ENCODE measurements around the gene INPP5A.

DNA sequence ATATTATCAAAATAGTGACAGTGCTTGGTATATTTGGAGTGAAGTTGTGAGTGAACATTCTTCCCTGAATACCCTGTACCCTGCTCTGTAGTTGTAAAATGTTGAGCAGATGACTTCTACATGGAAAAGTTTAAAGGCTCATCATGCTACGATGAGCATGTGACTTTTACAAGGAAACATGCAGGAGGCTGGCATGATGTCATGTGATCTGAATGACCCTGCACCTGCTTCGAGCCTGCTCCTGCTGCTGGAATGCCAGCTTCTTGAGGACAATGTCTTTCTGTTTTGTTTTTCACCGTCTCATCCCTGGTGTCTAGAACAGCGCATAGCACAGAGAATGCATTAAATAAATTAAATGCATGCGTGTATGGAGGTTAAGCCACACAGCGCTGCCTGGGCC lies 5.4 kb upstream of the INPP5A start:
- TF ChIP-seq, protein P1, sequence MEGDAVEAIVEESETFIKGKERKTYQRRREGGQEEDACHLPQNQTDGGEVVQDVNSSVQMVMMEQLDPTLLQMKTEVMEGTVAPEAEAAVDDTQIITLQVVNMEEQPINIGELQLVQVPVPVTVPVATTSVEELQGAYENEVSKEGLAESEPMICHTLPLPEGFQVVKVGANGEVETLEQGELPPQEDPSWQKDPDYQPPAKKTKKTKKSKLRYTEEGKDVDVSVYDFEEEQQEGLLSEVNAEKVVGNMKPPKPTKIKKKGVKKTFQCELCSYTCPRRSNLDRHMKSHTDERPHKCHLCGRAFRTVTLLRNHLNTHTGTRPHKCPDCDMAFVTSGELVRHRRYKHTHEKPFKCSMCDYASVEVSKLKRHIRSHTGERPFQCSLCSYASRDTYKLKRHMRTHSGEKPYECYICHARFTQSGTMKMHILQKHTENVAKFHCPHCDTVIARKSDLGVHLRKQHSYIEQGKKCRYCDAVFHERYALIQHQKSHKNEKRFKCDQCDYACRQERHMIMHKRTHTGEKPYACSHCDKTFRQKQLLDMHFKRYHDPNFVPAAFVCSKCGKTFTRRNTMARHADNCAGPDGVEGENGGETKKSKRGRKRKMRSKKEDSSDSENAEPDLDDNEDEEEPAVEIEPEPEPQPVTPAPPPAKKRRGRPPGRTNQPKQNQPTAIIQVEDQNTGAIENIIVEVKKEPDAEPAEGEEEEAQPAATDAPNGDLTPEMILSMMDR (IDR thresholded peaks at IDR 0.05; ENCODE audit: insufficient read depth, low read length) = no peak
- TF ChIP-seq, protein P2, sequence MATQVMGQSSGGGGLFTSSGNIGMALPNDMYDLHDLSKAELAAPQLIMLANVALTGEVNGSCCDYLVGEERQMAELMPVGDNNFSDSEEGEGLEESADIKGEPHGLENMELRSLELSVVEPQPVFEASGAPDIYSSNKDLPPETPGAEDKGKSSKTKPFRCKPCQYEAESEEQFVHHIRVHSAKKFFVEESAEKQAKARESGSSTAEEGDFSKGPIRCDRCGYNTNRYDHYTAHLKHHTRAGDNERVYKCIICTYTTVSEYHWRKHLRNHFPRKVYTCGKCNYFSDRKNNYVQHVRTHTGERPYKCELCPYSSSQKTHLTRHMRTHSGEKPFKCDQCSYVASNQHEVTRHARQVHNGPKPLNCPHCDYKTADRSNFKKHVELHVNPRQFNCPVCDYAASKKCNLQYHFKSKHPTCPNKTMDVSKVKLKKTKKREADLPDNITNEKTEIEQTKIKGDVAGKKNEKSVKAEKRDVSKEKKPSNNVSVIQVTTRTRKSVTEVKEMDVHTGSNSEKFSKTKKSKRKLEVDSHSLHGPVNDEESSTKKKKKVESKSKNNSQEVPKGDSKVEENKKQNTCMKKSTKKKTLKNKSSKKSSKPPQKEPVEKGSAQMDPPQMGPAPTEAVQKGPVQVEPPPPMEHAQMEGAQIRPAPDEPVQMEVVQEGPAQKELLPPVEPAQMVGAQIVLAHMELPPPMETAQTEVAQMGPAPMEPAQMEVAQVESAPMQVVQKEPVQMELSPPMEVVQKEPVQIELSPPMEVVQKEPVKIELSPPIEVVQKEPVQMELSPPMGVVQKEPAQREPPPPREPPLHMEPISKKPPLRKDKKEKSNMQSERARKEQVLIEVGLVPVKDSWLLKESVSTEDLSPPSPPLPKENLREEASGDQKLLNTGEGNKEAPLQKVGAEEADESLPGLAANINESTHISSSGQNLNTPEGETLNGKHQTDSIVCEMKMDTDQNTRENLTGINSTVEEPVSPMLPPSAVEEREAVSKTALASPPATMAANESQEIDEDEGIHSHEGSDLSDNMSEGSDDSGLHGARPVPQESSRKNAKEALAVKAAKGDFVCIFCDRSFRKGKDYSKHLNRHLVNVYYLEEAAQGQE (IDR thresholded peaks at IDR 0.05; ENCODE audit: insufficient replicate concordance, low read depth) = no peak
- TF ChIP-seq POLR2AphosphoS5 (IDR thresholded peaks at IDR 0.05; ENCODE audit: low read depth) (no peak), GABPA (IDR thresholded peaks at IDR 0.05; ENCODE audit: low read depth) (no peak), SPI1 (IDR thresholded peaks at IDR 0.05; ENCODE audit: borderline replicate concordance, low read depth) (no peak)
